Liver (tissue), 9 donors: ENCODE results near the gene COQ9. TPM values are rescaled to one million over a fixed set of nuclear protein-coding genes. Genes with fewer than 3 reads are reported as not detected.

ENCODE experiments used
- DNase-seq: peaks from one replicate; pipeline ENCODE4 v3.0.0-alpha.2; 2017; ENCODE audit warnings: low spot score
- H3K27ac ChIP-seq, 2 donors: one replicate each; pipeline ENCODE4 v1.7.0; 2013; ENCODE audit warnings: inconsistent platforms in 2 of 2, low read length in 2 of 2, control low read depth in 1 of 2, low read depth in 1 of 2, mild to moderate bottlenecking in 1 of 2
- H3K27me3 ChIP-seq, 4 donors: one replicate each; pipeline versions ENCODE4 v1.6.1 to v1.7.0; 2013; ENCODE audit warnings: low read length in 3 of 4, inconsistent platforms in 1 of 4, mild to moderate bottlenecking in 1 of 4, moderate library complexity in 1 of 4; ENCODE audit not compliant: control insufficient read depth in 4 of 4, insufficient read depth in 4 of 4
- H3K36me3 ChIP-seq, 4 donors: one replicate each; pipeline versions ENCODE4 v1.6.1 to v1.7.0; 2013; ENCODE audit warnings: low read length in 3 of 4, mild to moderate bottlenecking in 3 of 4, low read depth in 1 of 4, moderate library complexity in 1 of 4; ENCODE audit not compliant: control insufficient read depth in 4 of 4, insufficient read depth in 3 of 4
- H3K4me1 ChIP-seq, 4 donors: one replicate each; pipeline versions ENCODE4 v1.6.1 to v1.7.0; 2013; ENCODE audit warnings: low read length in 3 of 4, mild to moderate bottlenecking in 3 of 4, moderate library complexity in 1 of 4; ENCODE audit not compliant: control insufficient read depth in 4 of 4, insufficient read depth in 4 of 4
- H3K4me3 ChIP-seq, 3 donors: one replicate each; pipeline versions ENCODE4 v1.6.1 to v1.7.0; 2013; ENCODE audit warnings: low read length in 3 of 3, control low read depth in 1 of 3, low read depth in 1 of 3, mild to moderate bottlenecking in 1 of 3
- H3K9ac ChIP-seq, 2 donors: one replicate each; pipeline ENCODE4 v1.7.0; 2013; ENCODE audit warnings: low read length in 2 of 2, mild to moderate bottlenecking in 2 of 2, moderate library complexity in 2 of 2, control low read depth in 1 of 2, low read depth in 1 of 2
- H3K9me3 ChIP-seq, 4 donors: one replicate each; pipeline versions ENCODE4 v1.6.1 to v1.7.0; 2013; ENCODE audit warnings: low read length in 3 of 4; ENCODE audit not compliant: control insufficient read depth in 4 of 4
- FOXA1 ChIP-seq: IDR thresholded peaks from 2 replicates; pipeline ENCODE4 v1.6.1; 2016; ENCODE audit warnings: antibody characterized with exemption
- HNF4A ChIP-seq, 2 donors: conservative IDR thresholded peaks; 2 replicates each; pipeline ENCODE4 v1.6.1; 2016; ENCODE audit warnings: antibody characterized with exemption in 2 of 2, mild to moderate bottlenecking in 2 of 2
- HNF4G ChIP-seq: IDR thresholded peaks from 2 replicates; pipeline ENCODE4 v1.6.1; 2016; ENCODE audit warnings: antibody characterized with exemption
- JUND ChIP-seq, 2 donors: IDR thresholded peaks; 2 replicates each; pipeline ENCODE4 v1.6.1; 2016; ENCODE audit warnings: antibody characterized with exemption in 2 of 2
- NR2F2 ChIP-seq: IDR thresholded peaks from 2 replicates; pipeline ENCODE4 v1.6.1; 2016; ENCODE audit warnings: antibody characterized with exemption
- RAD21 ChIP-seq, 2 donors: IDR thresholded peaks; 2 replicates each; pipeline ENCODE4 v1.6.1; 2016; ENCODE audit warnings: antibody characterized with exemption in 2 of 2, mild to moderate bottlenecking in 2 of 2
- REST ChIP-seq: IDR thresholded peaks from 2 replicates; pipeline ENCODE4 v1.6.1; 2016; ENCODE audit warnings: antibody characterized with exemption, mild to moderate bottlenecking
- RXRA ChIP-seq, 2 donors: IDR thresholded peaks; 2 replicates each; pipeline ENCODE4 v1.6.1; 2017 to 2018; ENCODE audit warnings: antibody characterized with exemption in 2 of 2, mild to moderate bottlenecking in 1 of 2
- SP1 ChIP-seq: IDR thresholded peaks from 2 replicates; pipeline ENCODE4 v1.6.1; 2018; ENCODE audit warnings: antibody characterized with exemption, mild to moderate bottlenecking
- TAF1 ChIP-seq: conservative IDR thresholded peaks from 2 replicates; pipeline ENCODE4 v1.6.1; 2016; ENCODE audit warnings: antibody characterized with exemption, mild to moderate bottlenecking
- YY1 ChIP-seq: IDR thresholded peaks from 2 replicates; pipeline ENCODE4 v1.6.1; 2016; ENCODE audit warnings: antibody characterized with exemption, mild to moderate bottlenecking
- WGBS: extraction: QIAGEN DNeasy Blood & Tissue Kit; methylation state at CpG from one replicate; pipeline ENCODE4 v1.1.7; 2013; 5-methylcytosine and 5-hydroxymethylcytosine counted together
- polyA plus RNA-seq, 2 donors: library from polyadenylated mRNA; stranded (reverse) in 1 of 2; unstranded in 1 of 2; fragments of 200-250 nt in 1 of 2; fragments of >200 nt in 1 of 2; fragmentation: Nextera tagmentation in 1 of 2; extraction: Ambion mirVana in 1 of 2; gene quantifications; one replicate each; pipeline versions ENCODE4 v1.2.1 to v1.2.3, GENCODE V29; 2013 to 2015
- total RNA-seq, 2 donors: library from RNA; depleted of rRNA; stranded (reverse); fragments of >200 nt; gene quantifications; one replicate each; pipeline ENCODE4 v1.2.3, GENCODE V29; 2014
- donor health status: healthy.
- donor health status: healthy.
- donor health status: healthy.
- donor health status: healthy.
- donor health status: healthy.

The COQ9 gene
- total and polyA plus RNA-seq, 4 donors, result 21.0 to 81.5 (median 58.0) TPM

DNA sequence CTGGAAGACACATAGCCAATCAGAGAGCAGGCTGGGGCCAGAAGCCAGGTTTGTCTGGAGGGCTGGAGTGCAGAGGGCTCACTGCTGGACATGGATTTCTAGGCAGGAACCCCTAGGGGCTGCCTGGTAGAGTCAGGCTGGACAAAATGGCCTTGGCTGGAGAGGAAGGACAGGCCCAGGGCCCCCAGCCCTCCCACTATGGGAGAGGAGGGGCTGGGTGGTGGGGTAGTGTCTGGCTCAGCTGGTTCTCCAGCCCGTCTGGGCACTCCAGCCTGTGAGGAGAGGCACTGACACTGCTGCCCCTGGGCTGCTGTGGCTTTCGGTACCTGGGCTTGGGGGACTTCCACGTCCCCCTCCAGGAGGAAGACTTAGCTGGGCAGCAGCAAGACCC lies 60.8 kb downstream of the COQ9 start:
- 92% methylated on average over 3 of the region's 3 CpGs for WGBS
- Histone ChIP-seq H3K36me3 (no peaks in the 10 kb centered on the region), H3K4me1 (no peaks in the 10 kb centered on the region), H3K4me3 (no peak overlapping the region), H3K9me3 (no peaks in the 10 kb centered on the region), H3K9ac (no peak overlapping the region), H3K27ac (no peak overlapping the region), H3K27me3 (no peaks in the 10 kb centered on the region)
- DNase-seq, result no peak
- TF ChIP-seq TAF1 (no peak), HNF4A (conservative IDR thresholded peaks at IDR 0.05) (no peak), FOXA1 (no peak), YY1 (no peak), RAD21 (IDR thresholded peaks at IDR 0.05) (no peak), JUND (IDR thresholded peaks at IDR 0.05) (no peak), HNF4G (no peak)

DNA sequence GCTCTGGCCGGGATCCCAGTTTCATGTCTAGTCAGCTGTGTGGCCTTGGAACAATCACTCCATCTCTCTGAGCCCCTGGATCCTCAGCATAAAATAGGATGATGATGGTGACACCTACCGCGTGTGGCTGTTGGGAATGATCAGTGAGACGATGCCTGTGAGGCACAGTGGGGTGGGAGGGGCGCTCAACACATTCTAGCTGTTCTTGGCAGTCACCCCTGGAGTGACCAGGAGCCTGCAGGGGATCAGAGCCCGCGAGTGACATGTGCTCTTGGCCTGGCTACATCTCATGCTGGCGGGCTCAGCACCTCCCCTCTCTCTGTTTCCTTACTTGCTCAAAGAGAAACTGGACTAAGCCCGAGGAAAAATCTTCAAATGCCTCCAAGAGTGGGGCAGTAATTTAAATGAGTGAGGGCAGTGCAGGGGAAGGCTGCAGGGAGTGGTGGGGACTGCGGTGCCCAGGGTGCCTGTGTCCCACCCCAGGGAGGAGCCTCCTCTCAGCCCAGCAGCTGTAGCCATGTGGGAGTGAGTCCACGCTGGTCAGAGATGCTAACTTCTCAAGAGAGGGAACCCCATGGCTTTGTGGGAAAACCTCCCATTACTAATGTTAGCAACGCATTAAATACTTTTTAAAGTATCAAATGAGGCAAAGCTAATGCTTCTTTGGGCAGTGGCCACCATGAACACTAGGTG lies 62.1 kb downstream of the COQ9 start:
- no peak for TF ChIP-seq SP1
- TF ChIP-seq RXRA (IDR thresholded peaks at IDR 0.05), result no peak
- no peak for TF ChIP-seq RAD21 (IDR thresholded peaks at IDR 0.05)
- Histone ChIP-seq H3K27me3 (no peaks in the 10 kb centered on the region), H3K36me3 (no peaks in the 10 kb centered on the region), H3K9ac (no peak overlapping the region), H3K9me3 (no peaks in the 10 kb centered on the region), H3K4me1 (no peaks in the 10 kb centered on the region), H3K27ac (no peak overlapping the region), H3K4me3 (no peak overlapping the region)
- DNase-seq, result no peak
- WGBS, result 88% methylated on average over 12 of the region's 12 CpGs

DNA sequence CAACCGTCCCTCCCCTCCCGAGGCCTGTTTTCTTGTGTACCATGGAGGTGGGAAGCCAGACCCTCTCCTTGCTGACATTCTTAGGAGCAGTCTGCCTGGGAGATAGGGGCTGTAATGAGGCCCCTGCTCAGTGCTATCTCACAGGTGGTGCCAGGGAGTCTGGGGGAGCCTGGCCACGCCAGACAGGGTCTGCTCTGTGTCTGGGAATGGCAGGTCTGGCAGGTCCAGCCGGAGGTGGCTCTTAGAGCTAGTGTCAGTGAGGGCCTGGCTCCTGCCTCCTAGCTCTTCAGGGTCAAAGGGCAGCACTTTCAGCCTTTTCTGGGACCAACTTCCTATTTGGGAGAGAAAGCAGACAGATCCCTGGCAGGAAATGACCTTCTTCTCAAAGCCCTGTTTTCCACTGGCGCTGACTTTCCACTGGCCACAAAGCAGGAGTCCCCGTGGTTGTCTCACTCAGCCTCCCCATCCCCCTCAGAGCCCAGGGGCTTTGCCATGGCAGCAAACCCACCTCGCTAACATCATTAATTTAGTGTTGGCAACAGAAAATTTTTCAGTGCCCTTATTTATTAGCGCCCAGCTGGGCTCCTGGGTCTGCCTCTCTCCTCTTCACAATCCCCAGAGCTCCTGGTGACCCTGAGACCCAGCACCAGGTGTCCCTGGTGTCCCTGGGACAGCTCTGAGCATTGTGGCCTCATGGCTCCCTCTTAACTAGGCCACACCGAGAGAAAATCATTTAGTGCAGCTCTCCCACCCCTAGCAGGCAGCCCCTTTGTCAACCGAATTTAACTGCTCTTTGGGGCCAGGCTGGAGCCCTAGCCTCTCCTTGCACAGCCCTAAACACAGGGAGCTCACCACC lies 63.0 kb downstream of the COQ9 start:
- Histone ChIP-seq H3K4me3 (no peak overlapping the region), H3K4me1 (no peaks in the 10 kb centered on the region), H3K27me3 (no peaks in the 10 kb centered on the region), H3K9ac (no peak overlapping the region), H3K9me3 (no peaks in the 10 kb centered on the region), H3K36me3 (no peaks in the 10 kb centered on the region), H3K27ac (no peak overlapping the region)
- DNase-seq, result no peak
- WGBS, result 77% methylated on average over 10 of the region's 10 CpGs
- no peak for TF ChIP-seq HNF4A (conservative IDR thresholded peaks at IDR 0.05)
- no peak for TF ChIP-seq REST
- TF ChIP-seq NR2F2, result peak; percentile 94

Other genes with a start within 250 kb of the COQ9 start
- 10 to 100 TPM; 19.9 to 33.6 TPM for gene ARL2BP, start 202.2 kb upstream of the COQ9 start, total RNA-seq
- 10 to 100 TPM; 13.4 to 18.4 TPM for gene ARL2BP, start 202.2 kb upstream of the COQ9 start, polyA plus RNA-seq
- 1 to 10 TPM; 1.4 to 2.7 TPM for gene PLLP, start 162.8 kb upstream of the COQ9 start, total RNA-seq
- gene PLLP, start 162.8 kb upstream of the COQ9 start, polyA plus RNA-seq, result 1 to 10 TPM; 2.6 to 5.2 TPM
- gene CCL22, start 88.7 kb upstream of the COQ9 start, total RNA-seq, result under 1 TPM in 1 of 2 donors, not detected in 1; 0.09 TPM
- under 1 TPM in 1 of 2 donors, not detected in 1; 0.02 TPM for gene CCL22, start 88.7 kb upstream of the COQ9 start, polyA plus RNA-seq
- gene CX3CL1, start 75.0 kb upstream of the COQ9 start, total RNA-seq, result 1 to 10 TPM; 4.8 to 5.9 TPM
- 1 to 10 TPM; 2.5 to 5.5 TPM for gene CX3CL1, start 75.0 kb upstream of the COQ9 start, polyA plus RNA-seq
- not detected for gene CCL17, start 42.7 kb upstream of the COQ9 start, total RNA-seq
- not detected for gene CCL17, start 42.7 kb upstream of the COQ9 start, polyA plus RNA-seq
- gene CIAPIN1, start 94 bp upstream of the COQ9 start, total RNA-seq, result 10 to 100 TPM; 19.5 to 23.9 TPM
- 10 to 100 TPM; 22.9 to 32.7 TPM for gene CIAPIN1, start 94 bp upstream of the COQ9 start, polyA plus RNA-seq
- 10 to 100 TPM; 61.7 to 68.0 TPM for gene POLR2C, start 15.2 kb downstream of the COQ9 start, total RNA-seq
- gene POLR2C, start 15.2 kb downstream of the COQ9 start, polyA plus RNA-seq, result 10 to 100 TPM; 25.4 to 40.9 TPM
- gene DOK4, start 39.0 kb downstream of the COQ9 start, total RNA-seq, result 10 to 100 TPM; 15.3 to 20.8 TPM
- 10 to 100 TPM in 1 of 2 donors, 1 to 10 TPM in 1; 7.8 to 24.6 TPM for gene DOK4, start 39.0 kb downstream of the COQ9 start, polyA plus RNA-seq
- 1 to 10 TPM; 2.3 to 2.6 TPM for gene CCDC102A, start 89.1 kb downstream of the COQ9 start, total RNA-seq
- 1 to 10 TPM in 1 of 2 donors, under 1 TPM in 1; 0.36 to 1.0 TPM for gene CCDC102A, start 89.1 kb downstream of the COQ9 start, polyA plus RNA-seq
- under 1 TPM; 0.33 to 0.37 TPM for gene ADGRG5, start 95.2 kb downstream of the COQ9 start, total RNA-seq
- under 1 TPM; 0.10 to 0.24 TPM for gene ADGRG5, start 95.2 kb downstream of the COQ9 start, polyA plus RNA-seq
- gene ADGRG1, start 181.2 kb downstream of the COQ9 start, total RNA-seq, result 1 to 10 TPM; 2.3 to 3.3 TPM
- 1 to 10 TPM; 1.7 to 1.8 TPM for gene ADGRG1, start 181.2 kb downstream of the COQ9 start, polyA plus RNA-seq
- 1 to 10 TPM; 1.4 to 3.2 TPM for gene ADGRG3, start 220.8 kb downstream of the COQ9 start, total RNA-seq
- under 1 TPM; 0.52 to 0.63 TPM for gene ADGRG3, start 220.8 kb downstream of the COQ9 start, polyA plus RNA-seq
- gene DRC7, start 247.3 kb downstream of the COQ9 start, total RNA-seq, result 1 to 10 TPM in 1 of 2 donors, under 1 TPM in 1; 0.08 to 1.8 TPM
- gene DRC7, start 247.3 kb downstream of the COQ9 start, polyA plus RNA-seq, result under 1 TPM in 1 of 2 donors, not detected in 1; 0.06 TPM